Activated CD8-positive, alpha-beta memory T cell treated with anti-CD3 and anti-CD28 coated beads, Interleukin-2, amount 50 U/mL, for 4 hours (primary cell): ENCODE data around the gene CTXND1.
"Not testable (repeated sequence)": the region's sequence is repeated elsewhere in the genome, so short reads cannot be mapped to it uniquely, and the experiment has no call there.

ENCODE experiments used
- DNase-seq: peaks from one replicate; pipeline ENCODE4 v3.0.0-alpha.2; 2020

The CTXND1 gene

DNA sequence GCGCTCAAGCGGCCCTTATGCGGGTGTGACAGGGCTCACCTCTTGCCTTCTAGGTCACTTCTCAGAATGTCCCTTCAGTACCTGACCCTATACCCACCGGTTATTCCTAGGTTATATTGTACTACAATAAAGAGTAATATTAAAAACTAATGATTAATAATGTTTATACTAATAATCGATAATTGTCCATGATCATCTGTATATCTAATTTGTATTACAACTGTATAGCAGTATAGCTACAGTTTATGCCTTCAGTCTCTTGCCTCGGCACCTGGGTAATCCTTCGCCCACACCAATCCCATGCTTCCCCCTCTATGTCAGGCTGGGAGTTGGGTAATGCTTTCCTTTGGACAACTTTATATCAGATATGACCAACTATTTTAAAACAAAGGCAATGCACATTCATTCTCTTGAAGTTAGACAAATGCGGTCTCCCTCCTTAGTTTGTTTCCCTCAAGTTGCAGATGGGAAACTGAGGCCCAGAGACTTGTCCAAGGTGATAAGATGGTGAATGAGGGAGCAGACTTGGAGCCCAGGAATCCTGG is 95.8 kb downstream of the CTXND1 start:
- DNase-seq, result no peak

DNA sequence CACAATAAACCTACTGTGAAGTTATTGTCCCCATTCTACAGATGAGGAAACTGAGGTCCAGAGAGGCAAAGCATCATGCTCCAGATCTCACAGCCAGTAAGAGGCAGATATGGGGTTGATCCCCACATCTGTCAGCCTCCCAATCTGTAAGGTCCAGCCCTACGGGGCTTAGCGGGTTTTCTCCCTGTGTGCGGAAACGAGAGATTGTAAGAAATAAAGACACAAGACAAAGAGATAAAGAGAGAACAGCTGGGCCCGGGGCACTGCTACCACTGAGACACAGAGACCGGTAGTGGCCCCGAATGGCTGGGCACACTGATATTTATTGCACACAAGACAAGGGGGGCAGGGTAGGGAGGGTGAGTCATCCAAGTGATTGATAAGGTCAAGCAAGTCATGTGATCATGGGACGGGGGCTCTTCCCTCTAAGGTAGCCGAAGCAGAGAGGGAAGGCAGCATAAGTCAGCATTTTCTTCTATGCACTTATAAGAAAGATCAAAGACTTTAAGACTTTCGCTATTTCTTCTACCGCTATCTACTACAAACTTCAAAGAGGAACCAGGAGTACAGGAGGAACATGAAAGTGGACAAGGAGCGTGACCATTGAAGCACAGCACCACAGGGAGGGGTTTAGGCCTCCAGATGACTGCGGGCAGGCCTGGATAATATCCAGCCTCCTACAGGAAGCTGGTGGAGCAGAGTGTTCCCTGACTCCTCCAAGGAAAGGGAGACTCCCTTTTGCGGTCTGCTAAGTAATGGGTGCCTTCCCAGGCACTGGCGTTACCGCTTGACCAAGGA is 96.4 kb downstream of the CTXND1 start:
- not testable (repeated sequence) for DNase-seq

DNA sequence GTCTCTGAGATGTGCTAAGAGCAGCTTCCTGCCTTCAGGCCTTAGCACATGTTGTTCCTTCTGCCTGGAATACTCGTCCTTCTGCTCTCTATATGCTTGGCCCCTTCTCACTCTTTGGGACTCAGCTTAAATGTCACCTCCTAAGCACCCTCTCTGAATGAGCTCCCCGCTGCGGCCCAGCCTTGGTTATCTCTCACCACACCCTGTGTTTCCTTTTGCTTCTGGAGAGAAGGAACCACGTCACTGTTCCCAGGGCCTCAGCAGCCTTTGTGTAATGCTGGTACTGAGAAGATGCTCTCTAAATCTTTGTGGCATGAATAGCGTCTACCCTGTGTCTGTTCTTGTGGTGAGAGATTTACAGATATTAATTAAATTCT is 97.0 kb downstream of the CTXND1 start:
- no peak for DNase-seq

DNA sequence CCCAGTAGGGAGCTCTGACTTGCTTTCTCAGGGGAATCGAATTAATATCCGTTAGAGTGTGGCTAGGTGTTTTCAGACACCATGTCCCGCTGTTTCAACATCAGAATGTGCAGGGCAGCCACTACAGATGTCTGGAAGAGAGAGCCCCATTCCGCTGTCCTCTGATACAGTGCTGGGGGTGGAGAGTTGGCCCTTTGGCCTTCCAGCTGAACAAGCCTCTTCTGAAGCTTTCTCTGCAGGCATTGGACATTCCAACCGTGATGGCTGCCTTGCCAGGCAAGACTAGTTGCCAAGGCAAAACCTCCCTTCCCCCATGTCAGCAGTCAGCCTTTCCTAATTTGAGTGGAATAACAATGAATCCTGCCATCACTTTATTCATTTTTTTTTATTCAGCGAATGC is 97.7 kb downstream of the CTXND1 start:
- no peak for DNase-seq

DNA sequence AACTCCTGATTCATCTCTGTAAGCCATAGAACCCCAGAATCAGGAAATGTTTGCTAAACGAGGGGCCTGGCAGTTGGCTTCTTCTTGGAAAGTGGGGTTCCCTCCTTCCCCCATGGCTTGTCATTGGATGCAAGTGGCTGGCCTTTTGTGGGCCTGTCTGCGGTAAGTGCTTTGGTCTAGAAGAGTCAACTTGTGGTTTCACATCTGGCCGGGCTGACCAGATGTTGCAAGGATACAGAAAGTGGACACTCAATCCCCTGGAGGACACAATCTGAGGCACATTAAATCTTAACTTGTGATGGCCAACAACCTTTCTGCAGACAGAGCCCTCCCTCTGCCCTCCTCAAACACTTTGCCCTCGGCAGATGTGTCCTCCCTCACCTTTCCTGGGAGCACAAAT is 98.1 kb downstream of the CTXND1 start:
- DNase-seq, result no peak

DNA sequence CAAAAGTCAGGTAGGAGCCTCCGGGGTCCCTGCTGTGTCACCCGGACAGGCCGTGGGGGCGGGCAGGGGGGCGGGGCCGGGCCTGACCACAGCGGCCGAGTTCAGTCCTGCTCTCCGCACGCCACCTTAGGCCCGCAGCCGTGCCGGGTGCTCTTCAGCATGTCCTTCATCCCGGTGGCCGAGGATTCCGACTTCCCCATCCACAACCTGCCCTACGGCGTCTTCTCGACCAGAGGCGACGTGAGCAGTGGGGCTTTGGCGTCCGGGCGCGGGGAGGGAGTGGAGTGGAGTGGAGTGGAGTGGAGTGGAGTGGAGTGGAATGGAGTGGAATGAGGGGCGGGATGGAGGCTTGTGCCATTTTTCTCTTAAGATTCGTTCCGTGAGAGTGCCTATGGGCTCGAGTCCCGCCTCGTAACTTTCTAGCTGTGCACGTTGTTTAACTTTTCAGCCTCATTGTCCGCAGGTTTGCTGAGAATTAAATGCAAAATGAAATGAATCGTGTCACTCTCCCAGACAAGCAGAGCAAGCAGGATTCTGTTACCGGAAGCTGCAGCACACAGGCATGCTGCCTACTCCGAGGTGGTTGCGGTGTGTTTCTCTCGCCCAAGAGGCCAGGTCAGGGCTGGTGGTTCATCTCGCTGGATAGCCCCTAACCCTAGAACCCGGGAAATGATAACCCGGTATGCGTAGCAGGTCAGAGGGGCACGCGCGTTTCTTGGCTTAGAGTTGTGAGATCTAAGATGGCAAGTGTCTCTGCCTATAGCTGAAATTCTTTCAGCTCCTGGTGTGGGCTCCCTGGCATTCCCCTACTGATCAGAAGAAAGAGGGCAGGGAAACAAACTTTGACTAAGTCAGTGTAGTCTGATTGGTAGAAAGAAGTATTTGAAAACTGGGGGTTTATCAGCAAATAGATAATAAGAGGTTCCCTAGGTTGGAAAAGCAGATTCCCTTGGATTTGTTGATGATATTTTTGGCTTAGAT is 98.8 kb downstream of the CTXND1 start, which contains the start of gene FAH:
Gene FAH, plus strand, starts transcription at position 104 of the 981 bp plus-strand sequence. Its CDS starts 56 bp downstream, at position 160.
- no peak for DNase-seq

DNA sequence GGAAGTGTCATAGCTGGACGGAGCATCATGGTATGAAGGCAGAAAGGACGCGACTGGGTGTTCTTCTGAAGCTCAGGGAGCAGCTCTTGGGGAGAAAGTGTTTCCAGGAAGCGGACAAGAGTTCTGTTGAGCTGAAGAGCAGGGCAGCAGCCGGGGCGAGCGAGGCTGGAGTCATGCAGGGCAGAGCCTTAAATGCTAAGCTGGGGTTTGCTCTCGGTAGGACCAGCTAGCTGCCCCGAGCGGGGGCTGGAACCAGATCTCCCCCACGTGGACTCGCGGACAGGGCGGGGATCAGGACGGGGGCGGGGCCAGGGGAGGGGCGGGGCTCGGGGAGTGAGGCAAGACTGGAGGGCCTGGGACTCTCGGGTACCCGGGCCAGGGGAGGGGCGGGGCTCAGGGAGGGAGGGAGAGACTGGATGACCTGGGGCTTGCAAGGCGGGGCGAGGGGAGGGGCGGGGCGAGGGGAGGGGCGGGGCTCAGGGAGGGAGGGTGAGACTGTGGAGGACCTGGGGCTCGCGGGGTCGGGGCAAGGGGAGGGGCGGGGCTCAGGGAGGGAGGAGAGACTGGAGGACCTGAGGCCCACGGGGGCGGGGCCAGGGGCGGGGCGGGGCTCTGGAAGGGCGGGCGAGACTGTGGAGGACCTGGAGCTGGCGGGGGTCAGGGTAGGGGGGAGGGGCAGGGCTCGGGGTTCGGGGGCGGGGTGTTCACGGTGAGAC is 99.7 kb downstream of the CTXND1 start:
- peak; percentile 84 for DNase-seq

DNA sequence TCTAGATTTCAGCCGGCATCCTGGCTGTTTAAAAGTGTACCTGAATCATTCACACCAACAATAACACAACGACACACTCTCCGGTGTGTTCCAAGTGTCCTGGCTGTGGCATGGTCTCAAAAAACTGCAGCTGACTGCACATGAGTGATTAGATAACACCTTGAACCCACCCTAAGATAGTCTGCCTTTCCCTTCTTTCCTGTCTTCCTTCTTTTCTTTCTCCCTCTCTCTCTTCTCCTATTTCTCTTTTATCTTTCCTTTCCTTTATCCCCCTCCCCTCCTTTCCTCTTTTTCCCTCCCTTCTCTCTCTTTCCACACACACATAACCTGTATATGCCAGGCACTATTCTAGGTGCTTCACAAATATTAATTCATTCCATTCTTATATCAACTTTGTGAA is 100.4 kb downstream of the CTXND1 start:
- no peak for DNase-seq

DNA sequence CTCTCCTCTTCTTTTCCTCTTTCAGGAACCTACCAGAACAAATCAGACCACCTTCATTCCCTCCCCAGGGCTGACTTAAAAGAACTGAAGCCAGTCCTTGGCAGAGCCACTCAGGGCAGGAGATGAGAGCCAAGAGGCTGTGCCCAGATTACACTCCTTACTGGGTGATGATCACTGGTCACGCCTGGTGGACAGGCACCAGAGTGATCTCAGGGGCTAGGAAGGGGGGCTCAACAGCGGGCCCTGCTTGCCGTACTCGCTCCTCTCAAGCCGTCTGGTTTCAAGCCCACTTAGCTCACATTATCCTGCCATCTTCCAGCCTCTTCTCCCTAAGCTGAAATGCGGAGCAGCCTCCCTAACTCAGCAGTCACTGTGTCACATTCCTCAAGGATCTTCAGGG is 100.9 kb downstream of the CTXND1 start:
- DNase-seq, result no peak
